ENCODE data around the gene CAMKK1. TPM values are rescaled to one million over a fixed set of nuclear protein-coding genes. Genes with fewer than 3 reads are reported as not detected.

Gene CAMKK1
- total RNA-seq, 4 donors from 2014 or later, result 3.3 to 9.5 (median 3.8) TPM

DNA sequence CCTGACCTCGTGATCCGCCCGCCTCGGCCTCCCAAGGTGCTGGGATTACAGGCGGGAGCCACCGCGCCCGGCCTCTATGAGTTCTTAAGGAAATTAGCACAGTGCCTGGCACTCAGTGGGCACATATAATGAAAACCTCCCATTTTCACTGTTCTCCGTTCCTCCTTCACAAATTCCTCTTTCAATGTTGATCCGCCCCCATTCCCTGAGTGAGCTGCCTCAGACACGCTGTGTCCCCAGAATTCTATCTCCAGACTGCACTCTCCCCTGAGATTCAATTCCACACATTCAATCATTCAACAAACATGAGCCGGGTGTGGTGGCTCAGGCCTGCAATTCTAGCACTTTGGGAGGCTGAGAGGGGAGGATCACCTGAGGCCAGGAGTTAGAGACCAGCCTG is 16.4 kb upstream of the CAMKK1 start:
- no peak for TF ChIP-seq POLR2A (IDR thresholded peaks at IDR 0.05)
- TF ChIP-seq, protein P1, sequence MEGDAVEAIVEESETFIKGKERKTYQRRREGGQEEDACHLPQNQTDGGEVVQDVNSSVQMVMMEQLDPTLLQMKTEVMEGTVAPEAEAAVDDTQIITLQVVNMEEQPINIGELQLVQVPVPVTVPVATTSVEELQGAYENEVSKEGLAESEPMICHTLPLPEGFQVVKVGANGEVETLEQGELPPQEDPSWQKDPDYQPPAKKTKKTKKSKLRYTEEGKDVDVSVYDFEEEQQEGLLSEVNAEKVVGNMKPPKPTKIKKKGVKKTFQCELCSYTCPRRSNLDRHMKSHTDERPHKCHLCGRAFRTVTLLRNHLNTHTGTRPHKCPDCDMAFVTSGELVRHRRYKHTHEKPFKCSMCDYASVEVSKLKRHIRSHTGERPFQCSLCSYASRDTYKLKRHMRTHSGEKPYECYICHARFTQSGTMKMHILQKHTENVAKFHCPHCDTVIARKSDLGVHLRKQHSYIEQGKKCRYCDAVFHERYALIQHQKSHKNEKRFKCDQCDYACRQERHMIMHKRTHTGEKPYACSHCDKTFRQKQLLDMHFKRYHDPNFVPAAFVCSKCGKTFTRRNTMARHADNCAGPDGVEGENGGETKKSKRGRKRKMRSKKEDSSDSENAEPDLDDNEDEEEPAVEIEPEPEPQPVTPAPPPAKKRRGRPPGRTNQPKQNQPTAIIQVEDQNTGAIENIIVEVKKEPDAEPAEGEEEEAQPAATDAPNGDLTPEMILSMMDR (IDR thresholded peaks at IDR 0.05), result no peak
- no peaks in the 10 kb centered on the region for H3K27me3 ChIP-seq
- intact Hi-C loops (cut with DNase I), result loop anchor here (5.0 kb wide), 1 partner anchor 42 kb away; no protein-coding TSS in a partner anchor
- H3K36me3 ChIP-seq, result no peaks in the 10 kb centered on the region
- H3K4me1 ChIP-seq, result peaks cover 0 to 24% (median 8%) of the 10 kb centered on the region in 3 donors
- no peak for DNase-seq
- no peak overlapping the region for H3K27ac ChIP-seq
- no peak overlapping the region for H3K4me3 ChIP-seq
- no peaks in the 10 kb centered on the region for H3K9me3 ChIP-seq
- whole genome bisulfite sequencing, 2 donors, result 87 to 91% methylated on average over 7 to 12 of the region's 12 CpGs

- Histone ChIP-seq H3K36me3 (no peaks in the 10 kb centered on the region), H3K4me3 (no peak overlapping the region), H3K4me1 (peaks cover 0 to 12% (median 0%) of the 10 kb centered on the region in 3 donors), H3K27me3 (no peaks in the 10 kb centered on the region), H3K9me3 (no peaks in the 10 kb centered on the region), H3K27ac (no peak overlapping the region)
- 76 to 83% methylated on average over 4 to 10 of the region's 11 CpGs for WGBS, 2 donors
- intact Hi-C loops (cut with DNase I), result loop anchor here (5.0 kb wide), 1 partner anchor 40 kb away; no protein-coding TSS in a partner anchor
- DNase-seq, result no peak
- TF ChIP-seq, protein P1 (IDR thresholded peaks at IDR 0.05), result peak in 4 of 6 experiments; percentile 9 to 40 (median 28)
- TF ChIP-seq POLR2A (IDR thresholded peaks at IDR 0.05), result no peak
Observed at GRCh38 chr17:3907483-3908216, 14.8 kb upstream of the CAMKK1 start.

- Histone ChIP-seq H3K9me3 (no peaks in the 10 kb centered on the region), H3K27me3 (no peaks in the 10 kb centered on the region), H3K4me1 (peaks cover 0 to 11% (median 0%) of the 10 kb centered on the region in 3 donors), H3K27ac (no peak overlapping the region), H3K36me3 (no peaks in the 10 kb centered on the region), H3K4me3 (no peak overlapping the region)
- DNase-seq, result no peak
- intact Hi-C loops (cut with DNase I), result loop anchor here (5.0 kb wide), 1 partner anchor 40 kb away; no protein-coding TSS in a partner anchor
- no peak for TF ChIP-seq POLR2A (IDR thresholded peaks at IDR 0.05)
- TF ChIP-seq, protein P1 (IDR thresholded peaks at IDR 0.05), result no peak
- WGBS, 2 donors, result 75 to 83% methylated on average over 4 of the region's 4 CpGs
Observed at GRCh38 chr17:3906881-3907280, 14.0 kb upstream of the CAMKK1 start.

DNA sequence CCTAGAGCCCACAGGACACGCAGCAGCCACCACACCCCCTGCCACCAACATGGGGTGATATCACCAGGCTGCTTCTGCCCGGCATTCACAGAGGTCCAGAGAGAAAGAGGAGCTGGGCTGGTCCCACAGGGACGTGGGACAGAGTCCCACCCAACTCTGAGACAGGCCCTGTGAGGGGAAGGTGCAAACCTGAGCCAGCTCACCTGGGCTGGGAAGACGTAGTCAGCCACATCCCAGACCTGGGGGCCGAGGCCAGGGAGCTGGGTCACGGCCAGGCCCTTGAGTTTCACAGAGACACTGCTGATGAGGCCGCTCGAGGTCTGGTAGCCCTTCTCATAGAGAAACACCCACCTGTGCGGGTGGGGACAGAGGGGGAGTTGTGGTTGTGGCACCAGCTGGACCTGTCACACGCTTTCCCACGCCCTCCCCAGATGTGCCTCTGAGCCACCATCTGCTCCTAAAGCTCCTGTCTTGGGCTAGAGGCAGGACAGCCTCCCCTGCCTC is 12.2 kb upstream of the CAMKK1 start:
- no peaks in the 10 kb centered on the region for H3K36me3 ChIP-seq
- WGBS, 2 donors, result 69 to 92% methylated on average over 2 to 7 of the region's 11 CpGs
- no peaks in the 10 kb centered on the region for H3K4me1 ChIP-seq
- H3K27ac ChIP-seq, result peak overlapping the region in 1 of 4 donors; percentile 44
- no peak for DNase-seq
- H3K27me3 ChIP-seq, result no peaks in the 10 kb centered on the region
- H3K9me3 ChIP-seq, result no peaks in the 10 kb centered on the region
- no peak overlapping the region for H3K4me3 ChIP-seq
- intact Hi-C loops (cut with DNase I), result loop anchor here (5.0 kb wide), 1 partner anchor 38 kb away; no protein-coding TSS in a partner anchor
- TF ChIP-seq, protein P1 (IDR thresholded peaks at IDR 0.05), result no peak
- peak in 1 of 4 donors; percentile 5 for TF ChIP-seq POLR2A (IDR thresholded peaks at IDR 0.05)

GRCh38 chr17:3904501-3904900 is 11.6 kb upstream of the CAMKK1 start:
- Histone ChIP-seq H3K4me1 (no peaks in the 10 kb centered on the region), H3K9me3 (no peaks in the 10 kb centered on the region), H3K27ac (peak overlapping the region in 1 of 4 donors; percentile 44), H3K36me3 (no peaks in the 10 kb centered on the region), H3K27me3 (no peaks in the 10 kb centered on the region), H3K4me3 (no peak overlapping the region)
- no peak for DNase-seq
- intact Hi-C loops (cut with DNase I), result no loop called here
- TF ChIP-seq, protein P1 (IDR thresholded peaks at IDR 0.05), result no peak
- TF ChIP-seq POLR2A (IDR thresholded peaks at IDR 0.05), result no peak
- 81 to 85% methylated on average over 2 to 7 of the region's 15 CpGs for WGBS, 2 donors

Data from esophagus squamous epithelium (tissue), 5 donors.